Activated effector memory CD4-positive, alpha-beta T cell treated with anti-CD3 and anti-CD28 coated beads, Interleukin-2, amount 50 U/mL, for 16 hours (primary cell): ENCODE results near the gene CYP1B1.

Experiments used
- DNase-seq: peaks from one replicate; pipeline ENCODE4 v3.0.0-alpha.2; 2020

Gene CYP1B1

DNA sequence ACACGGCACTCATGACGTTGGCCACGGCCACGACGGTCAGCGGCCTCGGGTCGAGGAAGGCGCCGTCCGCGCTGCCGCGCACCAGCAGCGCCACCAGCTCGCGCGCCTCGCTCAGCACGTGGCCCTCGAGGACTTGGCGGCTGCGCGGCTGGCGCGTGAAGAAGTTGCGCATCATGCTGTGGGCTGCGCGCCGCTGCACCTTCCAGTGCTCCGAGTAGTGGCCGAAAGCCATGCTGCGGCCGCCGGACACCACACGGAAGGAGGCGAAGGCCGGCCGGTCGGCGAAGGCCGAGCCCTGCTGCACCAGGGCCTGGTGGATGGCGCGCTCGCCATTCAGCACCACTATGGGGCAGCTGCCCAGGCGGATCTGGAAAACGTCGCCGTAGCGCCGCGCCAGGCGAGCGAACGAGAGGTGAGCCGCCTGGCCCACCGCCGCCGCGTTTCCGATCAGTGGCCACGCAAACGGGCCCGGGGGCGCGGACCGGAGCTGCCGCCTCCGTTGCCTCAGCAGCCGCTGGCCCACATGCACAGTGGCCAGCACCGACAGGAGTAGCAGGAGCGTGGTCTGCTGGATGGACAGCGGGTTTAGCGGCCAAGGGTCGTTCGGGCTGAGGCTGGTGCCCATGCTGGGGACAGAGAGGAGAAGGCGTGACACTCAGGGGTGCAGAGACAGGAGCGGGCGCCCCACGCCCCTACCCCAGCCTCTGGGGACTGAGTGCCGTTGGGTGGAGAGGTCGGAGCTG is 1.0 kb downstream of the CYP1B1 start:
- no peak for DNase-seq

DNA sequence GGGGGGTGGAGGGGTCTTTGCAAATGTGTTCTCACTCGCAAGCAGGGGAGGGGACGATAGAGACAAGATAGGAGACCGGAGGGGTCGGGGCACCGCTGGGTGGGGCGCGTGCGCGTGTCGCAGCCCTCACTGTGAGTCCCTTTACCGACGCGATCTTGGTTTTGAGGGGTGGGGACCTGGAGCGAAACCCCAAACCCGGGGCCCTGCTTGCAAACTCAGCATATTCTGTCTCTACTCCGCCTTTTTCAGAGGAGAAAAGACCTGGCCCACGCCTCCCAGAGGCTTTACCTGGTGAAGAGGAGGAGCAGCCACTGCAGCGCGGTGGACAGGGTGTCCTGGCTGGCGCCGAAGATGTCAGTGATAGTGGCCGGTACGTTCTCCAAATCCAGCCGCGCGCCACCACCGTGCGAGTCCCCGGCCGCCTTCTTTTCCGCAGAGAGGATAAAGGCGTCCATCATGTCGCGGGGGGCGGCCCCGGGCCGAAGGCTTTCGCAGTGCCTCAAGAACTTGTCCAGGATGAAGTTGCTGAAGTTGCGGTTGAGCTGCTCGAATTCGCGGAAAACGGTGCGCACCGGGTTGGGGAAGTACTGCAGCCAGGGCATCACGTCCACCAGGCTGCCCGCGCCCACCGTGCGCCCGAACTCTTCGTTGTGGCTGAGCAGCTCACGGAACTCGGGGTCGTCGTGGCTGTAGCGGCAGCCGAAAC is 1.7 kb downstream of the CYP1B1 start:
- no peak for DNase-seq

DNA sequence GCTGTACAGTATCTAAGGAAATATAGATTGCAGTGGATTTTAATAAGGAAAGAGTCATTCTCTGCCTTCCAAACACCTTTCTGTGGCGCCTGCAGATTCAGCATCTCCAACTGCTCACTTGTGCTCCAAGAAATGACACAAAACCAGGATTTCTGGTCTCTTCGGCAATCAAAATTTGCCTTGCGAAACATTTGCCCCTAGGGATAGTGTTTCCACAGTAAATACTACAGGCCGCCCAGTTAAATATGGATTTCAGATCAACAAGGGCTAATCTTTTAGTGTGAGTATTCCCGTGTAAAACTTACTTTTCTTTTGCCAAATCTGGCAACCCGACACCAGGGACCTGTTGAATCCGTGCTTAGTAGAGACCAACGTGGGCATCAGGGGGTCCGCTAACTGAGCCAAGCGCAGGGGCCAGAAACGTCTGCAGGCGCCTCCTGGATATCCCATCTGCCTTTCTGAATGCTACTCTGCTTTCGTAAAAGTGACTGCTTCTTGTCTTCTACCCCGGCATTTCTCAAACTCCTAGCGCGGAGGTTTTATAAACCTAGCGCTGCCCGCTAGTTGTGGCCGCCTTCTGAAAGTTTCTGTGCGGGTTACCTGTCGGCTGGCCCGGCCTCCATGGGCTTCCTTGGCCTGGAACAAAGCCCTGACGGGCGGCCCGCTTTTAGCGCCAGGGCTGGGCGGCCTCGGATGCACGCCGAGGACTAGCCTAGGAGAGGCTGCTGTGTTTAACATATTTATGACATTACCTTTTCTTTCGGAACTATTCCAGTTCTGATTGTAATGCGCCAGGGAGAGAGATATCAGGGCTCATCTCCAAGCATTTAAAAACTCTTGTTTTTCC is 2.5 kb downstream of the CYP1B1 start:
- DNase-seq, result no peak

DNA sequence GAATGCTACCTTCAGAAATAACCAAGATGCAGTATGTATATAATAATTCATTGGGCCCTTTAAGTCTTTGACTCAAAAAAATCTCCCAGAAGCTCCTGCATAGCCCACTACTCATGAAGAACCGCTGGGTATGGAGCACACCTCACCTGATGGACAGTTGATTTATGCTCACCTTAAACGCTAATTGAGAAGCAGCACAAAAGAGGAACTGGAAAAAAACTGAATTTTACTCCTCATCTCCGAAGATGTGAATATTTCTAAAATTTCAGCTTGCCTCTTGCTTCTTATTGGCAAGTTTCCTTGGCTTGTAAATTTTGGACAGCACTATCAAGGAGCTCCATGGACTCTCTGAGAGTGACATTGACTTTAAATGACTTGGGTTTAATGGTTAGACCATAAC is 5.5 kb downstream of the CYP1B1 start:
- DNase-seq, result no peak

DNA sequence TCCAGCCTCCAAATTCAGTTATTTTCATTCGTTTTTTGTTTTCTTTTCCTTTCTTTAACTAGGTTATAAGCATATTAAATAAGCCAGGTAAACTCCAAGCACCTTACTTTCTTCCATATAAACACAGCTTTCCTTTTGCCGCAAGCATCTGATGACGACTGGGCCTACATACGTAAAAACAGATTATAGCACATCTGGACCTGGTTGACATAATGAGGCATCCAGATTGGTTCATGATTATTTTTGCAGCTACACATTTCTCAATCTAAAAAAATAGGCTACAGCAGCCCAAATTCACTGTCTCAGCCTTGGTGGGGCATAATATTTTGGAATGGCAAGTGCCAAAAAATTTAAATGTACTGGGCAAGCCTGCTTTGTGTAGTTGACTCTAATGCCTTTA is 7.7 kb downstream of the CYP1B1 start:
- no peak for DNase-seq

DNA sequence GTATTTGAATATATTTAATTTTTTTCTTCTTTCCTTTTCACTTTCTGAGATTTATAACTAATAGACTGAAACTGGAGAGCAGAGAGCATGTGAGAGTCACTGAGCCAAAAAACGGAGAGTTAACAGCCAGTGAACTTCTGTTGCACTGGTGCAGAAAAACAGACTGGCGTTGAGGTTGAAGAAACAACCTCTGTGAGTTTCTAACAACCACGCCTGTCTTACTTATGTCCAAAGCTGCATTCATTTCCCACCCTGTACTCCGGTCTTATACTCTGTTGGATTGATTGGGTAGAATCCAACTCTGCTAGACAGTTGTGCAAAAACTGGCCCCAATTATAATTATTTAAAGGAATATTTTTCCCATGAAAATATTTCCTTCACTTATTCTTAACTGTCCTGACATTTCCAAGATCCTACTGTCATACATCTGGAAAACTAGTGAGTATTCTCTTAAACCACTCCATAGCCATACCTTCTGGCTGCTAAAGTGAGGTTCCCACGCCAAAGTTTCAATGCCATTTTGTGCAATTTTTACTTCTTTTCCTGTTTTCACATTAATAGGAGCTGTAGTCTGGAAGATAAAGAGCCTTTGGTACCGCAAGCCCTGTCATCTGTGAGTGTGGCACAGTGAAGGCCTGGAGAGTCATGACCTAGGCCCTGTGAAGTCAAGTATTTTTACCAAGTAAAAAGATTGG is 9.4 kb downstream of the CYP1B1 start:
- DNase-seq, result no peak

DNA sequence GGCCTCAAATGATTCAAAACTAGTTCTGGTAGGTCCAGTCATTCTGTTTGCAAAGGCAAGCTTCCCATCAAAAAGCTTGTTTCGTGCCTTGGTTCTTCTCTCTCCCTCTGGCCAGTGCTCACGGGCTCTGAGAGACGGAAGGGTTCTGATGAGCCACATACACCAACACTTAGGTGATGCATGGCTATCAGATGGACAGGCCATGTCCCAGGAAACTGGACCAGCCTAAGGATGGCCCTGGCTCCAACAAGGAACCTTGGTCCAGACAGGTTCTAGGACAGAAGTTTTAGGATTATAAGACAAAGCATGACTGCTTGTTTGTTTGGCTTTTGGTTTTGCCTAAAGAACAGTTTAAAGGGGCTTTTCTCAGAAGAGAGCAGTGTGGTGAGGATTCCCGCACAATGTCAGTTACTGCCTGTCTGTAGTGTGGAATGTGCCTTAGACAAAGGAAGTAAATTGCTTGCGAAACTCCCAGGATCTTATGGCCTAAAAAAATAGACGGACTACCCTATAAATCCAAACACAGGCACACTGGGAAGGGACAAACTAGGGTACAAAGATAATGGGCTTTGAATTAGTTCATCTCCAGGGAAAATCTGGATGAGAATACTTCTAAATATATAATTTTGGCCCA is 10.3 kb downstream of the CYP1B1 start:
- no peak for DNase-seq

DNA sequence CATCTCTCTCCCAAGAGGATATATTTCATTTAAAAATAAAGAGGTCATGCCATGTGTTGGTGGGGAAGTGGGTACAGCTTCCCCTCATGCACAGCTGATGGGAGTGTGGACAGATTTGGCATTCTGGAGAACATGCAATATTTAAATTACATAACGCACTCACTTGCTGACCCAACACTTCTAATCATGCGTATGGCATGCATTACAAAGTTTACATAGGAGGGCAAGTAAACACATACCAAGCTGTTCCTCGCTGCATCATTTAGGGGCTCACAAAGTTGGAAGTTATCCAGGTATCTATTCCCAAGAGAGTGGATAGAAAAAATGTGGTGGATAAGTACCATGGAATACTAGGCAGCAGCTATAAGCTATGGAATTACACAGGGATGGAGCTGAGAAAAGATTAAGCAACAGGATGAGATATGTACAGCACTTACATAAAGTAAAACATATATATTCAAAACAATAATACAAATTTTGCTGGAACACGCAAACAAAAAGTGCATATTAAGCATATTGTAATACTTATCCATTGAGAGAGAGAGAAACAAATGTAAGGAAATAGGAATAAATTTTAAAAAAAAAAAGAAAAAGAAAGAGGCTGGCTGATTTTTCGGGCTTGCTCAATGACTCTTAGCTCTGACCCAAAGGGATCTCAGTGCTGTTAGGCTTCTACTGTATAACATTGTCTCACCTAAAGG is 11.0 kb downstream of the CYP1B1 start:
- no peak for DNase-seq

DNA sequence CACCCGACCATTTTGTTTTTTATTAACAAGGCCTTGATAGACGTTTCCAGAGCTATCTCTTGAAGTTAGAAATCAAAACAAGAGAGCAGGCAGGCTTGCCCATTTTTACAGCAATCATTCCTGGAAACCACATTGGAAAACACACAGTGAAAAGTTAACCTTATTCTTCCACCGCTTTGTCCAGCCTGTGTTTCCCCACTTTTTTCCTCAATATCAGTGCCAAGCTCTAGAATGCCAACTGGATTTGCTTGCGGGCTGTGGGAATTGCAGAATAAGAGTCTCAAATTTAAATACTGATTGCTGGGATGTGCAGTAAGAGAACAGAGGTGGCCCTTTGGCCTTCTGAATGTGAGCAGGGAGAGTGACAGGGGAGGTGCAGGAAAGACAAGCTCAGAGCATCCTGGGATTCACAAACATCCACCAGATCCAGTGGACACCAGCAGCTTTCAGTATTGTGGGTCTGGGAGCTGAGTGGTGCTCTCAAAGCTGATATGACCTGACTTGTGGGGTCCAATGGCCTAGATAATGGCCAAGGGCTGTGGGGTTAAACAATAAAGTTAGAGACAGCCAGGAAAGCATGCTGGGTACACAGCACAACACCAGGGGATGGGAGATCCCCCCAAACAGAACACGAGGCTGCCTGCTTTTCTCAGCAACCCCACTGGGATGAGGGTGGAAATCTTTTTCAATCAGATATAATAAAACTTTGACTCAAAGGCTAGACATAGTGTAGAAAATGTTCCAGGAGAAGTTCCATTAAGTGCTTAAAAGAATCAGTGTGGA is 15.5 kb downstream of the CYP1B1 start:
- DNase-seq, result no peak

DNA sequence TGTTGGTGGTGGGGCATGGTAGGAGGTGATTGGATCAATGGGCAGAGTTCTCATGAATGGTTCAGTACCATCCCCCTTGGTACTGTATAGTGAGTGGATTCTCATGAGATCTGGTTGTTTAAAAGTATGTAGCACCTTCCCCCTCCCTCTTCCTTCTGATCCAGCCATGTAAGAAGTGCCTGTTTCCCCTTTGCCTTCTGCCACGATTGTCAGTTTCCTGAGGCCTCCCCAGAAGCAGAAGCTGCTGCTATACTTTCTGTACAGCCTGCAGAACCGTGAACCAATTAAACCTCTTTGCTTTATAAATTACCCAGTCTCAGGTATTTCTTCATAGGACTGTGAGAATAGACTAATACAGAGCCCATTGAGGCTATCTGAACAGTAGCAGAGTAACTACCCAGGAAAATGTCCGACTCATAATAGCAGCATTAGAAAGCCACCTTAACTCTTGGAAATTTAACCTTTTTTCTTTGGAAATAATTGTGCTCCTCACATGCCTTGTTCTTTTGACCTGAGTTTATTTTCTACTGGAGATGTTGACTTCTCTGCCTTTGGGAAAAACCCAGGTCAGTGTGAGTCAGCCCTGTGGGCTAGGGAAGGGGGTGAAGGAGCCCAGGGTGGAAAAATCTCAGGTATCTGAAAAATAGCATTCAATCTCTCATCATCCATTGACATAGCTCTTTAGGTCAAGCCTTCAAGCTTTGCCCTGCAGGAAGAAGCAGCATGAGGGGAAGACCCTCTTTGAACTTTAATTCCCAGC is 18.1 kb downstream of the CYP1B1 start:
- no peak for DNase-seq

DNA sequence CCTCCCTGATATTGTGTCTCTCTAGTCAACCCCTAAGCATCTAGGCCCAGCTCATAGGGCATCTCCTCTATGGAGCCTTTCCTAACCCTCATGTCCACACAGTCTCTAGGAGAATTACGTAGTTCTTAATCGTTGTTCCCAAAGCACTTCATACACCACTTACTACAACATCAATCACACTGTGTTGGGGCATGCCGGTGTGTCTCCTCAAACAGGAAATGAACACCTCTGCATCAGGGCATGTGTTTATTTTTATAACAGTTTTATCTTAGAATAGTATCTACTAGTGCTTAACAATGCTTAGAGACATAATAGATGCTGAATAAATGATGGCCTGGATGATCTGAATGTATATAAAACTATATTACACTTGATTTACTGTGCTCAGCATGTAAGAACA is 19.7 kb downstream of the CYP1B1 start:
- no peak for DNase-seq

DNA sequence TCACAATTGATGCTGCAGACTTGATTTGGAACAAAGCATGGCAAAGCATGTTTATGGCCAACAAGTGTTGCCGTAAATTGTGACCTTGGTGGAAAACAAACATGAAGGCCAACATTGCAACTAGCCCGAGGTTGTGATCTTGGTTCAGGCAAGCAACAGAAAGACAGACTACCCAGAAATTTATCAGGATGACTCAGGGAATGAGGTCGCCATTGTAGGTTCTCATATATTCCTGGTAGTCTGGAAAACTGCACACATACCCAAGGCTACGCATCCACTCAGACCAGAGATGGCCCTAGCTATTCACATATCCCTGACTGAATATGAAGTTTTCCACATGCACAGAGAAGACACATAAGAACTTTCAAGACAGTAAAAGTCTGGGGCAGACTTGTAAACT is 30.1 kb downstream of the CYP1B1 start:
- no peak for DNase-seq

DNA sequence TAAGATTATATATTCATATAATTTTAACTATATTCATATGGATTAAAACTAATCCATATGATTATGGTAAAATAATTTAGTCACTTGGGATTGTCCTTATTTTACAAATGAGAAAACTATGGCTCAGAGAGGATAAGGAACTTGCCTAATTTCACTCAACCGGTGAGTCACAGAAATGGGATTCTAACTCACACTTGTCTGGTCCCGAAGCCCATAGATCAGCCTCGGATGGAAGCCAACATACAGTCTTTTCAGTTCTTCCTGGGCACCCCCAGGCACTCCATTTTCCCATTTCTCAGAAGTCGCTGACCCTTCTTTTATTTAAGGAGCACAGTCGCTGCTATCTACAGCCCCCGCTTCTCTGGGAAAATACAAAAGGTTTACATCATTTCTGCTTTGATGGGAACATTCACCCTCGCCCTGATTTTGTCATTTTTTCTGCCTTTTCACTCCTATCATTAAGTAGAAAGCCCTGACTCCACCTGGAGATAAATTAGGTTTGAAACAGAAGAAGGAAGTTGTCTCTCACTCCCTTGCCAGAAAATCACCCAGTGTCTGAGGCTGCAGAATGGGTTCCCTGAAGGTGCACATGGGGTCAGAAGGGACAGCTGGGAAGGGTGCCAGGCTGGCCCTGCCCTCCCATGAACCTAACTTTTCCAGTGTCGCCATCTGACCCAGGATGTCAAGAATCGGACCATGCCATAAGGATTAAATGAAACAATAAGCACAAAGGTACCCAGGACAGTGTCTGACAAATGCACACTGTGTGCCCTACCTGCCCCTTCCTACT is 36.6 kb downstream of the CYP1B1 start:
- no peak for DNase-seq

DNA sequence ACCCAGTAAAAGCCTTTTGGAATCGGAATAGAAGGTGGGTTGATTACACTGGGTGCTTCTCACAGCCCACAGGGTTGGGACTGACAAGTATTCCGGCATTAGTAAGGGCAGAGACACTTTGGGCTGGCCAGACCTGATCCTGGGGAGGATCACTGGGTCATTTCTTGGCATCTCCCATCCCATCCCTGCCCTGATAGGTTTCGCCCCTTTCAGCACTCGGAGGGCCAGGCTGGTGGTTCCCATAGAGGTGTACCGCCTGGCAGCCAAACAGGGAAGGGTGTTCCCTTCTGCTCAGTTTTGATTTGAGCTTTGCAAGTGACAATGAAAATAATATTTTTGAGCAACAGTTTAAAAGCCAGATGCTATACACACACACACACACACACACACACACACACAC is 37.3 kb downstream of the CYP1B1 start:
- no peak for DNase-seq

DNA sequence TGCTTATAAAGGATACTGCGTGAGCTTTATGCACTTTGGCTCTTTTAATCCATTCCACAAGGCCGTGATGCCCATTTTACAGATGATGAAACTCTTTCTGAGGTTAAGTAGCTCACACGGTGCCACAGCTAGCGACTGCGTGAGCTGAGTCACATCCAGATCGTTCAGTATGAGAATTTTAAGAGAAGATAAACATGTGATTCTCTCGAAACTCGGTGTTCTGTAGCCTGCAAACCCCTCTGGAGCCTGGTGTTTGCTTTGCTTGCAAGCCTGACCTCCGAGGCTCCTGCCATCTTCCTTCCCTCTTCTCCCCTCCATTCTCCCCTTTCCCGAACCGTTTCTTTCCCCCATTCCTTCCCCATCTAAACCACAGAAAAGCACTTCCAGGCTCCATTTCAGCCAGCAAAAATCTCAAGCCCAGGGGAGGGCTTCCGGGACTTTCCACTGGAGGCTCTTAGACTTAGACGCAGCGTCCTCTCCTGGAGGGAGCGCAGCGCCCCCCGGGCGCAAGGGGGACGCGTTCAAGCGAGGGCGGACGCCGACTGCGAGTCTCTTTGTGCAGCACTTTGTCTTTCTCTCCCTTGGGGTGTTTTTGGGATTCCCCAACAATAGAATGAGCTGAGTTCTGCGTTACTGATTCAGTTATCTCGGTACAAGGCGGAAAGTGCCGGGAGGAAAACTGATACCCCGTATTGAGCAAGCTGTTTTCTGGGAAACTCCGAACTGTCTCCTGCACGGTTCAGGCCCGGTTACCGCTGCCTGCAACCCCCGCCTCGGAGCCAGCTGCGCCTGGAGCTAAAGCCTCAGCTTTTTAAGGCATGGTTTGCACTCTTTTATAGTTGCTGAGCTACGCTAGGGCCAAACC is 38.0 kb downstream of the CYP1B1 start:
- DNase-seq, result no peak

DNA sequence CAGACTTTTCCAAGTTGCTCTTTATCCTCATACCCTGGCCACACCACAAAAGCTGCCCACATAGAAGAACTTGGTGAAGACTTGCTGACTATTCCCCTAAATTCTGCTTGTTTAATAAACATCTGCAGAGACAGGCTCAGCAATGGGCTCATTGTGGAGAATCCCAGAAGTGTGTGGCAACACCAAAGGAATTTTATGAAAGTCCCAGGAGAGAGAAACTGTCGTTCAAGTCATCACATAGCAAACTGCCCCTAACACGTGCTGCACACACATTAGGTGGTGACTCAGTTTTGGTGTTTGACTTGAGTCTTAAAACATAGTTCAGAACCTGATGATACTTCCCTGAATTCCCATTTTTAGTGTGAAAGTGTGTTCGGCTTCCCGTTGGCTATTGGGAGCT is 38.6 kb downstream of the CYP1B1 start:
- DNase-seq, result no peak

DNA sequence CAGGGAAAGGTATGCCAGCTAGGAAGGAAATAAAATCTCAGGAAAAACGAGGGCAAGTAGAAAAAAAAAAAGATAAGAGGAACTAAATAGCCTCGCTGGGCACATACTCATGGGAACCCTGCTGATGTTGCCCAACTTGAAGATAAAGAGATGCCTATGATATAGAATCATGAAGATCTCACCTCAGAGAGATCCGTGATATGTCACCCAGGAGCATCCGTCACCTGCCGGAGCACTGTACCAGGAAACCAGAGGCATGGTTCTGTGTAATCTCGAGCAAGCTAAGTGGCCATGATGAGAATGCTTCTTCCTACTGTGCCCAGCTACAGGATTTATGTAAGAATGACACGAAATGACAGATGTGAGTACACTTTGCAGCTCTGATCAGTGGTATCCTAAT is 40.0 kb downstream of the CYP1B1 start:
- no peak for DNase-seq

DNA sequence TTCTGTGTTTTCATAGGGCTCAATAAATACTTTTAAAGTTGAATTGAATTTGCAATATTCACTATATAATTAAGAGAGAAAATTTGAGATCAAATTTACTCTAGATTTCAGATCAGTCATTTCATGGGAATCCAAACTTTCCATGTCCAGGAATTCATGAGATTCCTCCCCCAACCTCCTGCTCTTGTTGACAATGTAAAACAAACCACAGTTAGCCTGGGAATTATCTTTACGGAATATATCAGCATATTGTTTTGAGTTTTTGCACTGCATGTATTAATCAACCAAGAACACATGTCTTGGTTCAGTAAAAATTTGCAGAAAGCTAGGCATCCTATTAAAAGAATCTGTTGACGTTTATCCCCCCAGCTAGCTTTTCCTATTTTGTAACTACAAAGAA is 42.3 kb downstream of the CYP1B1 start:
- DNase-seq, result no peak

DNA sequence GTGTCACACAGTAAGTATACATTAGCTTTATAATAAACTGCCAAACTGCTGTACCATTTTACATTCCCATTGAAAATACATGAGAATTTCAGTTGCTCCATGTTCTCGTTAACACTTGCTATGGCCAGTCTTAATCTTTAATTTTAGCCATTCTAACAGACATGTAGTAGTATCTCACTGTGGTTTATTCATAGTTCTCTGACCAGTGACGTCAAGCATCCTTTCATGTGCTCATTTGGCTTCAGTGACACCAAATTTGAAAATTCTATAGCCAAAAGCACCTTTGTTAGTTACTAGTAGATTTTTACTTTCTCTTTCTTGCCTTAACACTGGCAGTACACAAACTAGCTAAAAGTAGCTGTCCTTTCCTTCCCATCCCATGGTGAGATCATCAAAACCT is 43.0 kb downstream of the CYP1B1 start:
- no peak for DNase-seq
